Bronchial epithelial cell (primary cell): ENCODE data around the gene SLC1A4. TPM values are rescaled to one million over a fixed set of nuclear protein-coding genes. Genes with fewer than 3 reads are reported as not detected.
A peak's percentile ranks its signal among the peaks of the same experiment; 100 is the strongest.

Experiments used
- DNase-seq: peaks from one replicate; pipeline ENCODE4 v3.0.0-alpha.2; 2010; ENCODE audit warnings: low read depth
- FAIRE-seq: peaks from 2 replicates; lab custom pipeline; 2011; peaks lifted over from hg19 to GRCh38; lab: Jason Lieb, UNC
- H3K27me3 ChIP-seq: 2 replicates; pipeline ENCODE4 v1.5.1; 2011; ENCODE audit warnings: low read length; ENCODE audit not compliant: control insufficient read depth, insufficient read depth
- H3K36me3 ChIP-seq: 2 replicates; pipeline ENCODE4 v1.5.1; 2011; ENCODE audit warnings: low read length; ENCODE audit not compliant: control insufficient read depth, insufficient read depth
- H3K4me3 ChIP-seq: 2 replicates; pipeline ENCODE4 v1.5.1; 2011; ENCODE audit warnings: mild to moderate bottlenecking, low read depth, low read length, control low read depth
- total RNA-seq: library from RNA; depleted of rRNA; stranded (reverse); fragments of >200 nt; gene quantifications from 2 replicates; pipeline ENCODE4 v1.2.1, GENCODE V29; 2014
- TF ChIP-seq, protein P1 (sequence below): IDR thresholded peaks from 2 replicates; pipeline ENCODE4 v1.5.1; 2011; ENCODE audit warnings: mild to moderate bottlenecking, moderate library complexity, low read length, control low read depth, inconsistent platforms; ENCODE audit not compliant: insufficient read depth, severe bottlenecking

SLC1A4 gene
- total RNA-seq, 1 donor from 2014 or later, result 26.3 TPM

GRCh38 chr2:65039640-65040039 lies 50.4 kb downstream of the SLC1A4 start:
- TF ChIP-seq, protein P1, sequence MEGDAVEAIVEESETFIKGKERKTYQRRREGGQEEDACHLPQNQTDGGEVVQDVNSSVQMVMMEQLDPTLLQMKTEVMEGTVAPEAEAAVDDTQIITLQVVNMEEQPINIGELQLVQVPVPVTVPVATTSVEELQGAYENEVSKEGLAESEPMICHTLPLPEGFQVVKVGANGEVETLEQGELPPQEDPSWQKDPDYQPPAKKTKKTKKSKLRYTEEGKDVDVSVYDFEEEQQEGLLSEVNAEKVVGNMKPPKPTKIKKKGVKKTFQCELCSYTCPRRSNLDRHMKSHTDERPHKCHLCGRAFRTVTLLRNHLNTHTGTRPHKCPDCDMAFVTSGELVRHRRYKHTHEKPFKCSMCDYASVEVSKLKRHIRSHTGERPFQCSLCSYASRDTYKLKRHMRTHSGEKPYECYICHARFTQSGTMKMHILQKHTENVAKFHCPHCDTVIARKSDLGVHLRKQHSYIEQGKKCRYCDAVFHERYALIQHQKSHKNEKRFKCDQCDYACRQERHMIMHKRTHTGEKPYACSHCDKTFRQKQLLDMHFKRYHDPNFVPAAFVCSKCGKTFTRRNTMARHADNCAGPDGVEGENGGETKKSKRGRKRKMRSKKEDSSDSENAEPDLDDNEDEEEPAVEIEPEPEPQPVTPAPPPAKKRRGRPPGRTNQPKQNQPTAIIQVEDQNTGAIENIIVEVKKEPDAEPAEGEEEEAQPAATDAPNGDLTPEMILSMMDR, result no peak
- FAIRE-seq (no peak), DNase-seq (no peak)
- H3K27me3 ChIP-seq, result no peaks in the 10 kb centered on the region
- H3K4me3 ChIP-seq, result no peak overlapping the region
- no peaks in the 10 kb centered on the region for H3K36me3 ChIP-seq

GRCh38 chr2:65040400-65041261 lies 51.4 kb downstream of the SLC1A4 start:
- Histone ChIP-seq H3K4me3 (no peak overlapping the region), H3K27me3 (no peaks in the 10 kb centered on the region), H3K36me3 (no peaks in the 10 kb centered on the region)
- peak; percentile 72 for FAIRE-seq
- peak; percentile 84 for DNase-seq
- TF ChIP-seq, protein P1, result peak; percentile 91

GRCh38 chr2:65043001-65043400 lies 53.8 kb downstream of the SLC1A4 start:
- TF ChIP-seq, protein P1, result no peak
- no peak overlapping the region for H3K4me3 ChIP-seq
- no peak for DNase-seq
- no peaks in the 10 kb centered on the region for H3K36me3 ChIP-seq
- H3K27me3 ChIP-seq, result no peaks in the 10 kb centered on the region
- no peak for FAIRE-seq

- DNase-seq (no peak), FAIRE-seq (no peak)
- Histone ChIP-seq H3K27me3 (no peaks in the 10 kb centered on the region), H3K4me3 (no peak overlapping the region), H3K36me3 (no peaks in the 10 kb centered on the region)
- TF ChIP-seq, protein P1, result no peak
Observed at GRCh38 chr2:65044097-65044735, 55.0 kb downstream of the SLC1A4 start.

- TF ChIP-seq, protein P1, result no peak
- FAIRE-seq (no peak), DNase-seq (no peak)
- Histone ChIP-seq H3K36me3 (no peaks in the 10 kb centered on the region), H3K4me3 (no peak overlapping the region), H3K27me3 (no peaks in the 10 kb centered on the region)
Observed at GRCh38 chr2:65045651-65046050, 56.5 kb downstream of the SLC1A4 start.
